HepG2 (cell line): ENCODE data around the gene FAM219A. TPM values are rescaled to one million over a fixed set of nuclear protein-coding genes. Genes with fewer than 3 reads are reported as not detected.

Source experiments
- ATAC-seq: fragments of 200-7000 bp; cut with Tn5 transposase; 3 replicates; pipeline ENCODE4 v1.9.1; 2020; ENCODE audit warnings: mild to moderate bottlenecking, moderate library complexity
- BruUV-seq: library from RNA; stranded (reverse); fragments of 400-500 nt; replicated peaks from 2 replicates; lab custom pipeline; 2021; lab: Mats Ljungman, UMichigan
- CTCF ChIA-PET: fragments of 300-600 bp; formaldehyde crosslinking; extraction: SDS; loops from one replicate; lab custom pipeline; 2021; ENCODE audit warnings: low total read pairs, inconsistent platforms, low intra/inter-chr PET ratio; lab: Yijun Ruan, JAX
- POLR2A ChIA-PET: fragments of 350-600 bp; sonication (Branson Sonifier 250); formaldehyde crosslinking; loops from one replicate; lab custom pipeline; 2020; ENCODE audit warnings: antibody characterized with exemption, inconsistent platforms; lab: Yijun Ruan, JAX
- DNase-seq: peaks from one replicate; pipeline ENCODE4 v3.0.0-alpha.2; 2015; ENCODE audit warnings: low spot score
- FAIRE-seq: peaks from 3 replicates; lab custom pipeline; 2011; peaks lifted over from hg19 to GRCh38; lab: Jason Lieb, UNC
- H2AFZ ChIP-seq: one replicate; pipeline ENCODE4 v1.6.1; 2011; ENCODE audit warnings: low read length, inconsistent platforms
- H3K27ac ChIP-seq: fragments of 300-600 bp; 3 replicates; pipeline ENCODE4 v1.8.0; 2011; ENCODE audit warnings: mixed run types, mild to moderate bottlenecking, mixed read lengths, low read length, inconsistent platforms; ENCODE audit not compliant: insufficient read depth; ENCODE audit errors: extremely low read length
- H3K27me3 ChIP-seq, 2 experiments: fragments of 200-600 bp in 1 of 2; 2 replicates in 1 of 2; 3 replicates in 1 of 2; pipeline versions ENCODE4 v1.6.0 to v1.8.0; 2011; ENCODE audit warnings: low read length in 2 of 2, mild to moderate bottlenecking in 2 of 2, moderate library complexity in 2 of 2, inconsistent platforms in 1 of 2; ENCODE audit not compliant: insufficient read depth in 2 of 2, control insufficient read depth in 1 of 2
- H3K36me3 ChIP-seq, 2 experiments: fragments of 200-600 bp in 1 of 2; replicated peaks in 1 of 2; 2 replicates in 1 of 2; 3 replicates in 1 of 2; pipeline versions ENCODE4 v1.5.1 to v1.8.0; 2011; ENCODE audit warnings: low read length in 2 of 2, inconsistent platforms in 1 of 2; ENCODE audit not compliant: insufficient read depth in 2 of 2, control insufficient read depth in 1 of 2
- H3K4me1 ChIP-seq: 2 replicates; pipeline ENCODE4 v1.5.1; 2012; ENCODE audit warnings: low read length, inconsistent platforms; ENCODE audit not compliant: insufficient read depth
- H3K4me2 ChIP-seq: 2 replicates; pipeline ENCODE4 v1.6.0; 2011; ENCODE audit warnings: low read depth, low read length, inconsistent platforms
- H3K4me3 ChIP-seq, 3 experiments: fragments of 200-600 bp in 1 of 3; sonication (generic), shearing (Covaris generic) in 1 of 3; replicated peaks in 1 of 3; 2 replicates each; pipeline ENCODE4 v1.5.1; 2011 to 2016; ENCODE audit warnings: low read length in 3 of 3, inconsistent platforms in 2 of 3, low read depth in 2 of 3, mild to moderate bottlenecking in 2 of 3, control low read depth in 1 of 3, mixed read lengths in 1 of 3; ENCODE audit not compliant: insufficient read depth in 1 of 3
- H3K79me2 ChIP-seq: one replicate; pipeline ENCODE4 v1.6.1; 2011; ENCODE audit warnings: low read length, inconsistent platforms; ENCODE audit not compliant: insufficient read depth
- H3K9ac ChIP-seq: 2 replicates; pipeline ENCODE4 v1.6.0; 2011; ENCODE audit warnings: mild to moderate bottlenecking, low read depth, low read length, inconsistent platforms; ENCODE audit not compliant: insufficient read depth
- H3K9me3 ChIP-seq: 2 replicates; pipeline ENCODE4 v1.5.1; 2012; ENCODE audit warnings: mild to moderate bottlenecking, low read length
- H4K20me1 ChIP-seq: 2 replicates; pipeline ENCODE4 v1.6.0; 2011; ENCODE audit warnings: inconsistent platforms, mild to moderate bottlenecking, low read length, moderate library complexity; ENCODE audit not compliant: insufficient read depth
- ARNTL ChIP-seq: sonication (generic); formaldehyde crosslinking; IDR thresholded peaks from 2 replicates; pipeline ENCODE4 v1.4.0; 2020; ENCODE audit warnings: mild to moderate bottlenecking, missing genetic modification reagents
- CBFB ChIP-seq: sonication (generic); formaldehyde crosslinking; IDR thresholded peaks from 2 replicates; pipeline ENCODE4 v1.4.0; 2020; ENCODE audit warnings: missing genetic modification reagents
- ETV5 ChIP-seq: IDR thresholded peaks from 2 replicates; pipeline ENCODE4 v1.6.1; 2018; ENCODE audit warnings: missing biosample characterization, missing genetic modification reagents, inconsistent platforms, borderline replicate concordance
- HNRNPLL ChIP-seq: fragments of 200-400 bp; formaldehyde crosslinking; IDR thresholded peaks from 2 replicates; pipeline ENCODE4 v1.6.1; 2017; ENCODE audit warnings: mild to moderate bottlenecking, low read depth, low read length; ENCODE audit not compliant: poor library complexity, severe bottlenecking
- RAD21 ChIP-seq: fragments of 450-650 bp; formaldehyde crosslinking; IDR thresholded peaks from 2 replicates; pipeline ENCODE4 v1.5.0; 2020; ENCODE audit warnings: mild to moderate bottlenecking
- RAD51 ChIP-seq: fragments of 450-650 bp; IDR thresholded peaks from 2 replicates; pipeline ENCODE4 v1.6.1; 2016; ENCODE audit warnings: borderline replicate concordance
- RBM22 ChIP-seq: fragments of 200-400 bp; formaldehyde crosslinking; optimal IDR thresholded peaks from 2 replicates; pipeline ENCODE3; 2017; ENCODE audit warnings: mild to moderate bottlenecking, low read length, moderate library complexity
- SIX1 ChIP-seq: sonication (generic); formaldehyde crosslinking; IDR thresholded peaks from 2 replicates; pipeline ENCODE4 v1.4.0; 2020; ENCODE audit warnings: missing genetic modification reagents, borderline replicate concordance
- SMAD3 ChIP-seq: sonication (generic); formaldehyde crosslinking; IDR thresholded peaks from 2 replicates; pipeline ENCODE4 v1.4.0; 2020; ENCODE audit warnings: missing genetic modification reagents
- TBL1XR1 ChIP-seq: fragments of 150-350 bp; IDR thresholded peaks from 2 replicates; pipeline ENCODE4 v1.6.1; 2014; ENCODE audit warnings: borderline replicate concordance, low read length; ENCODE audit not compliant: partially characterized antibody
- TCF7L2 ChIP-seq: IDR thresholded peaks from 2 replicates; pipeline ENCODE4 v1.6.1; 2011; ENCODE audit warnings: mild to moderate bottlenecking, low read depth, low read length, moderate library complexity
- TGIF2 ChIP-seq: IDR thresholded peaks from 2 replicates; pipeline ENCODE4 v1.6.1; 2016; ENCODE audit warnings: control low read depth, missing compliant biosample characterization
- TIGD3 ChIP-seq: sonication (generic); formaldehyde crosslinking; IDR thresholded peaks from 2 replicates; pipeline ENCODE4 v1.5.1; 2020; ENCODE audit warnings: mild to moderate bottlenecking, missing genetic modification reagents, borderline replicate concordance
- WIZ ChIP-seq: sonication (generic); formaldehyde crosslinking; IDR thresholded peaks from 2 replicates; pipeline ENCODE4 v1.5.1; 2020; ENCODE audit warnings: mild to moderate bottlenecking, missing genetic modification reagents
- ZBTB42 ChIP-seq: sonication (generic); formaldehyde crosslinking; IDR thresholded peaks from 2 replicates; pipeline ENCODE4 v1.5.0; 2020; ENCODE audit warnings: mild to moderate bottlenecking, missing genetic modification reagents
- ZFP37 ChIP-seq: sonication (generic); formaldehyde crosslinking; IDR thresholded peaks from 2 replicates; pipeline ENCODE4 v1.4.0; 2020; ENCODE audit warnings: missing genetic modification reagents, borderline replicate concordance
- ZNF3 ChIP-seq: IDR thresholded peaks from 2 replicates; pipeline ENCODE4 v1.7.0; 2017; ENCODE audit warnings: inconsistent platforms
- ZNF329 ChIP-seq: sonication (generic); formaldehyde crosslinking; IDR thresholded peaks from 2 replicates; pipeline ENCODE4 v1.9.0; 2021; ENCODE audit warnings: low read depth, mild to moderate bottlenecking, missing genetic modification reagents
- ZNF558 ChIP-seq: sonication (generic); formaldehyde crosslinking; IDR thresholded peaks from 2 replicates; pipeline ENCODE4 v1.9.0; 2022; ENCODE audit warnings: mild to moderate bottlenecking, missing genetic modification reagents, borderline replicate concordance
- ZNF678 ChIP-seq: sonication (generic); formaldehyde crosslinking; IDR thresholded peaks from 2 replicates; pipeline ENCODE4 v1.4.0; 2020; ENCODE audit warnings: mild to moderate bottlenecking, missing genetic modification reagents
- ZSCAN22 ChIP-seq: sonication (generic); formaldehyde crosslinking; IDR thresholded peaks from 2 replicates; pipeline ENCODE4 v1.4.0; 2020; ENCODE audit warnings: mild to moderate bottlenecking, missing genetic modification reagents
- ZSCAN25 ChIP-seq: sonication (generic); formaldehyde crosslinking; IDR thresholded peaks from 2 replicates; pipeline ENCODE4 v1.8.0; 2022; ENCODE audit warnings: mild to moderate bottlenecking, missing genetic modification reagents
- ZSCAN31 ChIP-seq: sonication (generic); formaldehyde crosslinking; IDR thresholded peaks from 2 replicates; pipeline ENCODE4 v1.5.0; 2020; ENCODE audit warnings: low read depth, mild to moderate bottlenecking, missing genetic modification reagents
- WGBS: methylation state at CpG from one replicate; pipeline ENCODE4 v1.1.6; 2017; ENCODE audit warnings: low lambda C conversion rate; 5-methylcytosine and 5-hydroxymethylcytosine counted together
- in situ Hi-C: cut with HindIII; loops from 2 replicates; pipeline ENCODE4 v1.10.0; 2017; ENCODE audit warnings: low pct_unique_long_range_greater_than_20kb; ENCODE audit not compliant: extremely low pct_ligation_motif_present
- intact Hi-C: fragments of 100-400 bp; cut with micrococcal nuclease; formaldehyde crosslinking; loops from one replicate; pipeline ENCODE4 v1.10.0; 2022; ENCODE audit not compliant: unreplicated experiment
- polyA plus RNA-seq, 8 experiments: library from polyadenylated mRNA; depleted of rRNA in 3 of 8; stranded (reverse) in 7 of 8; unstranded in 1 of 8; fragments of >200 nt; fragmentation: Illumina TruSeq in 4 of 8; extraction: Trizol in 4 of 8; gene quantifications; 2 replicates each; pipeline versions ENCODE4 v1.2.1 to v1.2.3, GENCODE V29; 2011 to 2016; ENCODE audit warnings: low read depth in 4 of 8, missing spikeins in 1 of 8, mixed read lengths in 1 of 8; ENCODE audit not compliant: insufficient read depth in 1 of 8
- total RNA-seq, 5 experiments: library from RNA; depleted of rRNA; stranded (reverse); fragments of >200 nt; fragmentation: Illumina TruSeq; extraction: Trizol; gene quantifications; 2 replicates each; pipeline ENCODE4 v1.2.3, GENCODE V29; 2016; ENCODE audit warnings: low read depth in 1 of 5
- TF ChIP-seq, protein P1 (sequence below): sonication (generic); formaldehyde crosslinking; IDR thresholded peaks from 2 replicates; pipeline ENCODE4 v1.9.0; 2021; ENCODE audit warnings: missing genetic modification reagents, borderline replicate concordance
- TF ChIP-seq, protein P2 (sequence below): sonication (generic); formaldehyde crosslinking; IDR thresholded peaks from 2 replicates; pipeline ENCODE4 v1.8.0; 2022; ENCODE audit warnings: mild to moderate bottlenecking, missing genetic modification reagents, moderate library complexity

The FAM219A gene
- total and polyA plus RNA-seq, 2 of the 13 experiments (the other 11 are each of a cell fraction or from before 2014, with no cell fraction given): 3.9 to 6.4 TPM

GRCh38 chr9:34413231-34413852 is 45.0 kb downstream of the FAM219A start:
- Histone ChIP-seq H3K79me2 (no peaks in the 10 kb centered on the region), H3K9ac (no peak overlapping the region), H3K4me1 (no peaks in the 10 kb centered on the region), H2AFZ (no peak overlapping the region), H4K20me1 (no peaks in the 10 kb centered on the region), H3K36me3 (no peaks in the 10 kb centered on the region), H3K4me3 (no peak overlapping the region), H3K27me3 (no peaks in the 10 kb centered on the region), H3K9me3 (no peaks in the 10 kb centered on the region), H3K4me2 (no peak overlapping the region), H3K27ac (no peak overlapping the region)
- intact Hi-C loops (no loop called here), in situ Hi-C loops (no loop called here)
- POLR2A ChIA-PET: no interaction called here
- CTCF ChIA-PET: no interaction called here
- WGBS: 36% methylated on average over 6 of the region's 6 CpGs
- peak; percentile 31 for DNase-seq
- peak; percentile 62 for ATAC-seq
- BruUV-seq: no TSS peak
- peak; percentile 46 for FAIRE-seq
- TF ChIP-seq TIGD3 (no peak), HNRNPLL (no peak), ETV5 (CRISPR knock-in tag) (no peak), SIX1 (CRISPR knock-in tag) (no peak), RBM22 (no peak), ARNTL (CRISPR knock-in tag) (no peak), ZFP37 (CRISPR knock-in tag) (no peak), WIZ (CRISPR knock-in tag) (peak; percentile 22; the same call in 1 of the 2 replicates), ZNF678 (no peak), RAD51 (no peak), CBFB (CRISPR knock-in tag) (no peak), ZNF3 (CRISPR knock-in tag) (no peak), TGIF2 (CRISPR knock-in tag) (peak; percentile 74; the same call in 1 of the 2 replicates), SMAD3 (no peak), ZSCAN31 (no peak), ZNF558 (CRISPR knock-in tag) (peak; percentile 34; the same call in 1 of the 2 replicates), RAD21 (CRISPR knock-in tag) (no peak), ZSCAN22 (CRISPR knock-in tag) (no peak), ZBTB42 (CRISPR knock-in tag) (no peak), TCF7L2 (no peak), TBL1XR1 (no peak), ZSCAN25 (CRISPR knock-in tag) (no peak), ZNF329 (CRISPR knock-in tag) (no peak)
- TF ChIP-seq, protein P1, sequence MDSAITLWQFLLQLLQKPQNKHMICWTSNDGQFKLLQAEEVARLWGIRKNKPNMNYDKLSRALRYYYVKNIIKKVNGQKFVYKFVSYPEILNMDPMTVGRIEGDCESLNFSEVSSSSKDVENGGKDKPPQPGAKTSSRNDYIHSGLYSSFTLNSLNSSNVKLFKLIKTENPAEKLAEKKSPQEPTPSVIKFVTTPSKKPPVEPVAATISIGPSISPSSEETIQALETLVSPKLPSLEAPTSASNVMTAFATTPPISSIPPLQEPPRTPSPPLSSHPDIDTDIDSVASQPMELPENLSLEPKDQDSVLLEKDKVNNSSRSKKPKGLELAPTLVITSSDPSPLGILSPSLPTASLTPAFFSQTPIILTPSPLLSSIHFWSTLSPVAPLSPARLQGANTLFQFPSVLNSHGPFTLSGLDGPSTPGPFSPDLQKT (CRISPR knock-in tag): no peak
- TF ChIP-seq, protein P2, sequence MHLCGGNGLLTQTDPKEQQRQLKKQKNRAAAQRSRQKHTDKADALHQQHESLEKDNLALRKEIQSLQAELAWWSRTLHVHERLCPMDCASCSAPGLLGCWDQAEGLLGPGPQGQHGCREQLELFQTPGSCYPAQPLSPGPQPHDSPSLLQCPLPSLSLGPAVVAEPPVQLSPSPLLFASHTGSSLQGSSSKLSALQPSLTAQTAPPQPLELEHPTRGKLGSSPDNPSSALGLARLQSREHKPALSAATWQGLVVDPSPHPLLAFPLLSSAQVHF: no peak
